Measurements from ENCODE around the gene TTYH2.

The TTYH2 gene

GRCh38 chr17:74217037-74217730 is 3.8 kb downstream of the TTYH2 start:
- no peak for DNase-seq

GRCh38 chr17:74217888-74218287 is 4.5 kb downstream of the TTYH2 start:
- DNase-seq = no peak

GRCh38 chr17:74218436-74218835 is 5.1 kb downstream of the TTYH2 start:
- no peak for DNase-seq

GRCh38 chr17:74219576-74220133 is 6.3 kb downstream of the TTYH2 start:
- no peak for DNase-seq

GRCh38 chr17:74220219-74220618 is 6.8 kb downstream of the TTYH2 start:
- DNase-seq = no peak

GRCh38 chr17:74220946-74221818 is 7.8 kb downstream of the TTYH2 start:
- DNase-seq = no peak

- no peak for DNase-seq
Observed at GRCh38 chr17:74222399-74222798, 9.0 kb downstream of the TTYH2 start.

- no peak for DNase-seq
Observed at GRCh38 chr17:74223901-74224300, 10.5 kb downstream of the TTYH2 start.

GRCh38 chr17:74224959-74225725 is 11.8 kb downstream of the TTYH2 start:
- DNase-seq = no peak

- no peak for DNase-seq
Observed at GRCh38 chr17:74226252-74226651, 12.9 kb downstream of the TTYH2 start.

GRCh38 chr17:74227271-74228080 is 14.1 kb downstream of the TTYH2 start:
- no peak for DNase-seq

- no peak for DNase-seq
Observed at GRCh38 chr17:74228306-74228978, 15.1 kb downstream of the TTYH2 start.

- DNase-seq = no peak
Observed at GRCh38 chr17:74230896-74231295, 17.5 kb downstream of the TTYH2 start.

GRCh38 chr17:74231928-74232907 is 18.8 kb downstream of the TTYH2 start:
- DNase-seq = no peak

GRCh38 chr17:74233937-74234336 is 20.6 kb downstream of the TTYH2 start:
- DNase-seq = no peak

GRCh38 chr17:74234486-74234885 is 21.1 kb downstream of the TTYH2 start:
- DNase-seq = no peak

GRCh38 chr17:74235040-74235581 is 21.7 kb downstream of the TTYH2 start:
- DNase-seq = no peak

- no peak for DNase-seq
Observed at GRCh38 chr17:74235911-74236371, 22.6 kb downstream of the TTYH2 start.

GRCh38 chr17:74237321-74237720 is 23.9 kb downstream of the TTYH2 start:
- DNase-seq = no peak

- DNase-seq = no peak
Observed at GRCh38 chr17:74239172-74239571, 25.8 kb downstream of the TTYH2 start.

All from NCI-H1048 (cell line).